Effector CD4-positive, alpha-beta T cell (primary cell): Measurements from ENCODE around the gene DPPA5. TPM values are rescaled to one million over a fixed set of nuclear protein-coding genes. Genes with fewer than 3 reads are reported as not detected.
A peak's percentile ranks its signal among the peaks of the same experiment; 100 is the strongest.
"Not testable (repeated sequence)": the region's sequence is repeated elsewhere in the genome, so short reads cannot be mapped to it uniquely, and the experiment has no call there.

ENCODE experiments used
- DNase-seq: peaks from one replicate; pipeline ENCODE4 v3.0.0-alpha.2; 2020
- total RNA-seq: gene quantifications from one replicate; lab custom pipeline; 2026; lab: John Stamatoyannopoulos, UW

DPPA5 gene, protein sequence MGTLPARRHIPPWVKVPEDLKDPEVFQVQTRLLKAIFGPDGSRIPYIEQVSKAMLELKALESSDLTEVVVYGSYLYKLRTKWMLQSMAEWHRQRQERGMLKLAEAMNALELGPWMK
- total RNA-seq: not detected

DNA sequence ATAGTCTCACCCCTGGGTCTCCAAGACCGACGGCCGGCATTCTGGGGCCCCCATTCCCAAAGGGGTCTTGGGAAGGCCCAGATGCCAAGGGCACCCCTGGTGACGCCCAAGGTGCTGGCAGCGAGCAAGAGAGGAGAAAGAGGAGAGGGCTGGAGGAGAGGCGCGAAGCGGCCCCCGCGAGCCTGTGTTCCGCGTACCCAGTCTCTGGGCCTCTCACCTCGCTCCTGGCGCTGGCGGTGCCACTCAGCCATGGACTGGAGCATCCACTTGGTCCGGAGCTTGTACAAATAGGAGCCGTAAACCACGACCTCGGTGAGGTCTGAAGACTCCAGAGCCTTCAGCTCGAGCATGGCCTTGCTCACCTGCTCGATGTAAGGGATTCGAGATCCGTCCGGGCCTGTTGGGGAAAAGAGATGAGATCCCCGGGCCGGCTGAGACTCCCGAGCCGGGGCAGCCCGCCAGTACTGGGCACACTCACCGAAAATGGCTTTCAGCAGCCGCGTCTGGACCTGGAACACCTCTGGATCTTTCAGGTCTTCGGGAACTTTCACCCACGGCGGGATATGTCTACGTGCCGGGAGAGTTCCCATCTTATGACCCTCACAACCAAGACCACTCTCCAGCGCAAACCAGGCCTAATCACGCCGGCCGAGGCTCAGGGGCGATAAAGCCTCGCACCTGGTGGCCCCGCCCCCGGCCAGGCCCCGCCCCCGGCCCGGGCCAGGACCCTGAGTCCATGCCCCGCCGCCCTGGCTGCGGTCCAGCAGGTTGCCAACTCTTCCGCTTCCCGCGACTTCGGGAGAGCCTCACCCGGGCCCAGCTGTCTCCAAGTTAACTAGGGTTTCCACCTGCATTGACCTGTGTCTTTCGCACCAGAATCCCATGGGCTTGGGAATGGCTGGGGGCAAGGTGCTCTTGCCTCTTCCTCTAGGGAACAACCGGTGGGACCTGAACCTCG, at the start of gene DPPA5:
DPPA5 (minus strand) TSS at position 641 of the 958 bp plus-strand sequence; CDS start at position 590, 51 bp downstream.
- no peak for DNase-seq

DNA sequence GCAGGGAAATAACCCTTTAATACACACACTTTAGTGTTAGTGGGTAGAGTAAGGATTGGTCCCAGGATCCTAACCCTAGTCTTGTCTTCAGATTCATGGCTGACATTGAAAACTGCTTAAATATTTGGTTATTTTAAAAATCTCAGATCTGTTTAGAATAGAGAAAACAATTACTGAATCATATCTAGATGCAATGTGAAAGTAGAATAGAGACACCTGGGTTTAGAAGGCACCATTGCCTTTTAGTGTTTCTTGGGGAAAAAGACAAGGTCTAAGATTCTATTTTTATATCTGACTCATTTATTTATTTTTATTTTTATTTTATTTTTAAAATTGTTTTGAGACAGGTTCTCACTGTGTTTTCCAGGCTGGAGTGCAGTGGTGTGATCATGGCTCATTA, 46.6 kb upstream of the DPPA5 start:
- no peak for DNase-seq

DNA sequence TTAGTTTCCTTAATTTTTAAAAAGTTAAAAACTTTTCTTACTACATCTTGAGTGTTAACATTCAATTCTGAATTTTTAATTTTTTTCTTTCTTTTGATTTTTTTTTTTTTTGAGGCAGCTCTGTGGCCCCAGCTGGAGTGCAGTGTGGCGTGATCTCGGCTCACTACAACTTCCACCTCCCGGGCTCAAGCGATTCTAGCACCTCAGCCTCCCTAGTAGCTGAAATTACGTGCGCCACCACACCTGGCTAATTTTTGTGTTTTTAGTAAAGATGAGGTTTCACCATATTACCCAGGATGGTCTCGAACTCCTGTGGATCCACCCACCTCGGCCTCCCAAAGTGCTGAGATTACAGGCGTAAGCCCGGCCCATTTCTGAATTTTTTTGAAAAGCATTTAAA, 41.8 kb upstream of the DPPA5 start:
- no peak for DNase-seq

DNA sequence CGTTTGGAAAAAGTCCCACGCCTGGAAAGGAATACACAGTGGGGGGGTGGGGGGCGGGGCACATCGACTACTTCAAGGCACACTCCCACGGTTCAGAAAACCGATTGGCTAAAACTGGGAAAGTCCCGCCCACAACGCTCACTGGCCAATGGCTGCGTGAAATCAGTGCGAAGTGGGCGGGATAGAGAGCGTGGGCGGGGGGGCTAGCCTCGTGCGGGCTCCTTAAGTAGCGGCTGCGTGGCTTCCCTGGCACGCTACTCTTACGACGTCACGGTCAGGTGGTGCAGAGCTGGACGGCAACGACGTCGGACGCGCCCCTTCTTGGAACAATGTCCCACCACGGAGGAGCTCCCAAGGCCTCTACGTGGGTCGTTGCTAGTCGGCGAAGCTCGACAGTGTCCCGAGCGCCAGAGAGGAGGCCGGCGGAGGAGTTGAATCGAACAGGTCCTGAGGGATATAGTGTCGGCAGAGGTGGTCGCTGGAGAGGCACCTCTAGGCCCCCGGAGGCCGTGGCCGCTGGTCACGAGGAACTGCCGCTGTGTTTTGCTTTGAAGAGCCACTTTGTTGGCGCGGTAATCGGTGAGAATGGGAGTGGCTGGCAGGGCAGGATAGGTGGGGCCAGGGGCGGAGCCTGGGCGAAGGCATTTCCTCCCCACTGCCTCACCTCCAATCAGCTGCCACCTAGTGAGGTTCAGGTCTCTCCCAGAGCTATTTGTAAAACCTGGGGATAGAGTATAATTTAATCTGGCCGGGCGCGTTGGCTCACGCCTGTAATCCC, 40.7 kb upstream of the DPPA5 start, which contains the start of gene DDX43:
DDX43 (plus strand) TSS at position 252 of the 778 bp plus-strand sequence; CDS start at position 330, 78 bp downstream.
- DNase-seq: peak; percentile 2

DNA sequence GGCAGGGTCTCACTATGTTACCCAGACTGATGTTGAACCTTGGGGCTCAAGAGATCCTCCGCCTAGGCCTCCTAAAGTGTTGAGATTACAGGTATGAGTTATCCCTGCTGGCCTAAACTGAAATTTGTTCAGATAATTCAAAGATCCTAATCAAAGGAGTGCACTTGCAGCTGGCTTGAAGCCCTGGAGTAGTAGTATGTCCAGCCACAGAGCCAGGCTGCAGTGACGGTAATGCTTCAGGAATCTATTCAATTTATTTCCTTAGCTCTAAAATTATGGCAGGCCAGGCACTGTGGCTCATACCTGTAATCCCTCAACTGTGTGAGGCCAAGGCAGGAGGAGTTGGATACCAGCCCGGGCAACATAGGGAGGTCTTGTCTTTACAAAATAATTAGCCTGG, 39.2 kb upstream of the DPPA5 start:
- DNase-seq: no peak

DNA sequence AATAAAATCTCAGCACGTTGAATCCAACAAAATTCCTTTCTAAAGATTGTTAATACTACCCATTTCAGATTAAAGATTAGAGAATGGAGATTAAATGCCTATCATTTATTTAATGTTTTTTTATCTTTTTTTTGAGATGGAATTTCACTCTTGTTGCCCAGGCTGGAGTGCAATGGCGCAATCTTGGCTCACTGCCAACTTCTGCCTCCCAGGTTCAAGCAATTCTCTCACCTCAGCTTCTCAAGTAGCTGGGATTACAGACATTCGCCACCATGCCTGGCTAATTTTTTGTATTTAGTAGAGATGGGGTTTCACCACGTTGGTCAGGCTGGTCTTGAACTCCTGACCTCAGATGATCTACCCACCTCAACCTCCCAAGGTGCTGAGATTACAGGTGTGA, 38.1 kb upstream of the DPPA5 start:
- DNase-seq: not testable (repeated sequence)

DNA sequence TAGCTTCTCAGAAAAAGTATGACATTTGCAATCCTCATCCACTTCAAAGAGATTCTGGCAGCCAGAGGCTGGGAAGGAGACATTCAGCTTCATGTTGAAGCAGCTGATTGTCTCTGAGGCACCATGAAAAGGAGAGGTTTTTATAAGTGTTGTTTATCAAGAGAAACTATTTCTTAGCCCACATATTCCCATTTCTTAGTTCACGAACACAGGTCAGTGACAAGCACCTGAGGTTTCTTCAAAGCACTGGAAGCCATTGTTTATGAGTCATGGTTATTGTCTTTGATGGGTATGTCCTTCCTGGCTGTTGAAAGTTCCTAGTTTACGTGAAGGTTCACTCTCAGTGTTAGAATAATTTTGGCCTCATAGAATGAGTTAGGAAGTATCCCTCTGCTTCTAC, 37.6 kb upstream of the DPPA5 start:
- no peak for DNase-seq

DNA sequence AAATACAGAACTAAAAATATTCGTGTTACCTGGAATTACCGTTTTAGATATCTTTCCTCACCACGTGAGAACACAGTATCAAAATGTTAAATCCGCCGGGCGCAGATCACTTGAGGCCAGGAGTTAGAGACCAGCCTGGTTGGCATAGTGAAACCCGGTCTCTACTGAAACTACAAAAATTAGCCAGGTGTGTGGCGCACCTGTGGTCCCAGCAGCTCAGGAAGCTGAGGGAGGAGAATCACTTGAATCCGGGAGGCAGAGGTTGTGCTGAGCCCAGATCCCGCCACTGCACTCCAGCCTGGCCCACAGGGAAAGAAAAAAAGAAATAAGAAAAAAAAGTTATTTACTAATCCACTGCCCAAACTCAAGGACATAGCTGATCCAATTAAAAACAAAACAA, 35.8 kb upstream of the DPPA5 start:
- no peak for DNase-seq

DNA sequence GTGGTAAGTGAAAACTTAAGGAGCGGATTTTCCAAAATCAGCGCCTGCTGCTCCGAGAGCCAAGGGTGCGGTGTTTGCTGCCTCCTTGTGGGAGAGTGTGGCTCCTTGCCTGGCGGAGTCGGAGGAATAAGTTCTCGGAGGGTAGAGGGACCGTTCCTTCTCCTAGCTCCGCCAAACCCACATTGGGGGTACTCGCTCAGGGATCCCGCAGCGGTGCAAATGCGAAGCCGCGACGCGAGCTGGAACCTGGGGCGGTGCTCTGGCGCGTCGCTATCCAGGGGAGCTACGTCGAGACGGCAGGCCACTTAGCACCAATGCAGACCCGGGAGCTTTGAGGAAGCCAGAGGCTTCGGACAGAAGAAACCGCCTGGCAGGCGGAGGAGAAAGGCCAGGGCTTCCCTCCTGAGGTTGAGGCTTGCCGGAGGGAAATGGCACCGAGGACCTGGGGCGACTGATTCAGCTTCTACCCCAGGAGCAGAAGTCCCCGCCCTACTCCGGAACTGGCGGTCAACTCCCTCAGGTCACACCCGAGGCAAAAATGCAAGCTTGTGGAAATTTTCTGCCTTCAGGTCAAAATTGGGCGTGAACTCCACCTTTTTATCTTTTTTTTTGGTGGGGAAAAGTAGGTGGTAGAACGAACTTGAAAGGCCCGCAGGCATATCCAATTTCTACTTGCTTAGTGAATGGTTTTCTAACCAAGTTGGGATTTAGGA, 34.9 kb upstream of the DPPA5 start:
- DNase-seq: peak; percentile 26

DNA sequence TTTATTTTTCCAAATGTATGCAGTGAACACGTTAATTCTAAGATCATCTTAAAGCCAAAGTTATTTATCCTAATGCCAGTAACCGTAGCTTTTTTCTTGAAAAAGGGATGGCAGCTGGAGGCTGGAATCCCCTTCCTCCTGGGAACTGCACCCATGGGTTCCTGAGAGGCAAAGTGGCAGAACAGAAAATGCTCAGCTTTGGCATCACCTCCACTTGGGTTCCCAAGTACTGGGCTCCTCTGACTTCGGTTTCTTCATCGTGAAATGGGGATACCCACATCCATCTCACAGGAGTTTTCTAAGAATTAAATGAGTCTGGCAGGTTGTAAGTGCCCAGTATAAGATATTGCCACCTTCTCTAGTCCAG, 34.3 kb upstream of the DPPA5 start:
- no peak for DNase-seq

DNA sequence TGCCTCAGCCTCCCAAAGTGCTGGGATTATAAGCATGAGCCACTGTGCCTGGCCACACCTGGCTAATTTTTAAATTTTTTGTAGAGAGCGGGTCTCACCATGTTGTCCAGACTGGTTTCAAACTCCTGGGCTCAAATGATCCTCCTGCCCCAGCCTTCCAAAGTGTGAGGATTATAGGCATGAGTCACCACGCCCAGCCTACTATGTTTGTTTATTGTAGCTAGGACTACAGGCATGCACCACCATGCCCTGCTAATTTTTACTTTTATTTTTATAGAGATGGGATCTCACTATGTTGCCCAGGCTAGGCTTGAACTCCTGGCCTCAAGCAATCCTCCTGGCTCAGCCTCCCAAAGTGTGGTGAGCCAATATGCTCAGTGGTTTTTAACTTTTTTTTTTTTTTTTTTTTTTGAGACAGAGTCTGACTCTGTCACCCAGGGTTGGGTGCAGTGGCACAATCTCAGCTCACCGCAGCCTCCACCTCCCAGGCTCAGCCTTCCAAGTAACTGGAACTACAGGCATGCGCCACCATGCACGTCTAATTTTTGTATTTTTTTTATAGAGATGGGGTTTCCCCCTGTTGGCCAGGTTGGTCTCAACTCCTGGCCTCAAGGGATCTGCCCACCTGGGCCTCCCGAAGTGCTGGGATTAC, 28.5 kb upstream of the DPPA5 start:
- no peak for DNase-seq

DNA sequence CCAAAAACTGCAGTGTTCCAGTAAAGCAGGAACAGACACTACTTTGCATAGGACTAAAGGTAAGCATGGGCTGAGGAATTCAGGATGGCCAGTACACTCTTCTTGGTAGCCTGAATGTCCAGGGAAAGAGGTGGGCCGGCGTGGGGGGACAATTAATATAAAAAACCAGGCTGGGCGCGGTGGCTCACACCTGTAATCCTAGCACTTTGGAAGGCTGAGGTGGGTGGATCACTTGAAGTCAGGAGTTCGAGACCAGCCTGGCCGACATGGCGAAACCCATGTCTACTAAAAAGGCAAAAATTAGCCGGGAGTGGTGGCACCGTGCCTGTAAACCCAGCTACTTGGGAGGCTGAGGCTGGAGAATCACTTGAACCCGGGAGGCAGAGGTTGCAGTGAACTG, 27.5 kb upstream of the DPPA5 start:
- DNase-seq: not testable (repeated sequence)

DNA sequence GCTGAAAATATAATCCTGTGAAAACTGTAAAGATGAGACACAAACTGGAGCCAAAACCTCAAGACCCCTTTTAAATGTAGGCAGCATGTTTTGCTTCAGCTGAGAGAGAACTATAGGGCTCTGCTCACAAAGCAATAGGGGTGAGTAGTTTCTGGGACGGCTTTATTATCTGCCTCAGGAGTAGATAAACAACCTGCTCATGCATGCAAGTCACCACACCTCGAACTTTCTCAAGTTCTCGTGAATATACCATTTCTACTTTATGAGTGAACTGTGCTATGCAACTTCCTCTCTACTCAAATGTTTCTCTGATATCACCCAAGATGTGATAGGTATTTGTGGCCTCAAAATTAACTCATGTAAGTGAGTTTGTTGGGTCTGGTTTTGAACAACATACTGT, 23.1 kb upstream of the DPPA5 start:
- no peak for DNase-seq

DNA sequence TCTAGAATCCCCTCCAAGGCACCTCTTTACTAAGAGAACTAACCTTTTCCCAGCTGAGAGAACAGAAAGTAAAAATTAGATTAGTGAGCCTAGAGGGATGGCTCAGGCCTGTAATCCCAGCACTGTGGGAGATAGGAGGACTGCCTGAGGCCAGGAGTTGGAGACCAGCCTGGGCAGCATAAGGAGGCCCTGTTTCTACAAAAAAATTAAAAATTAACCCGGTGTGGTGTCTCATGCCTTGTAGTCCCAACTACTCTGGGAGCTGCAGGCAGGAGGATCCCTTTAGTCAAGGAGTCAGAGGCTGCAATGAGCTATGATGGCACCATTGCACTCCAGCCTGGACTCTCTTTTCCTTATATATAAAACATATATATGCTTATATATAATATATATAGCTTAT, 21.1 kb upstream of the DPPA5 start:
- no peak for DNase-seq

DNA sequence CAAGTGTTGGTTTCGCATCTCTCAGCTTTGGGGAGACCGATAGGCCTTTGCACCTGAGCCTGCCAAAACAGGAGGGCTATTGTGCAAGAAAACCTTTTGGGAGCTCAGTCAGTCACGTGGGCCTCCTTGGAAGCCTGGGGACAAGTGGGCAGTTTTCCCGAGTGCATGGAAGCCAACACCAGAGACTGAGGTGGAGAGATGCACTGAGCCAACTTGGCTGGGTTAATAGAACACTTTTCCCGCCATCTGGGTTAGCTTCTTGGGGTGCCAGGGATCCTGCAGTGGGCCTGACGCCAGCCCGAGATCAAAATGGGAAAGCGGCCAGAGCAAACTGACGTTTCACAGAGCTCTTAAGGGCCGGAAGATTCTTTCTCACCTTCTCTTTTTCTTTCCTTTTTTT, 18.4 kb upstream of the DPPA5 start:
- DNase-seq: no peak

DNA sequence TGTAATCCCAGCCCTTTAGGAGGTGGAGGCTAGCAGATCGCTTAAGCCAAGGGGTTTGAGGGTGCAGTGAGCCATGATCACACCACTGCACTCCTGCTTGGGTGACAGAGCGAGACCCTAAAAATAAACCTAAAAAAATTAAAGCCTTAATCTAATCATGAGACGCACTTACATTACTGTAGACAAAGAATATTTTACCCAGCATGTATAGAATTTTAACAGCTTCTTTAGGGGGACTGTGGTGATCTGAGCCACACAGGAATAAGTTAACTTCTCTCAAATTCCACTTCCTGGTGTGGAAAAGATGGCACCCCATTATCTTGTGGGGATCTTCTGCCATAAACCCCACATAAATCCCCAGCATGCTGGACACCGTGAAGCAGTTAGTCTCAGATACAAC, 17.9 kb upstream of the DPPA5 start:
- DNase-seq: no peak

DNA sequence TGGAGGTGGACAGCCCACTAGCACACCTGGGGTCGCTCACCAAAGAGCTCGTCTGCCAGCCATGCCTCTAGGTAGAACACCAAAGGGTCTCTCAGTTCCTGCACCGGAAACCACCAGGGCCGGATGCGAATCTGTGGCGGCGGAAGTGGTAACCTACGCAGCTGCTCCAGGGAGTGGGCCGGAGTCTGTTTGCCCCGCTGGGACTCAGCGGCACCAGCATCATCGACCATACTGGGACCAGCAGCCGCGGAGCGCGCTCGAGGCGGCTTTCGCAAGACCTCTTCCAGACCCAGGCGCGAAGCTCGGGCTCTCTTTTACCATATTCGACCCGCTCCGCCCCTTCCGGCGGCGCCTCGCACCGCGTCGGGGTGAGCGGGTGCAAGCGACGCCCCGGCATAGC, 15.5 kb upstream of the DPPA5 start, which contains the start of gene OOEP:
OOEP (minus strand) TSS at position 335 of the 400 bp plus-strand sequence; CDS start at position 230, 105 bp downstream.
- DNase-seq: no peak

DNA sequence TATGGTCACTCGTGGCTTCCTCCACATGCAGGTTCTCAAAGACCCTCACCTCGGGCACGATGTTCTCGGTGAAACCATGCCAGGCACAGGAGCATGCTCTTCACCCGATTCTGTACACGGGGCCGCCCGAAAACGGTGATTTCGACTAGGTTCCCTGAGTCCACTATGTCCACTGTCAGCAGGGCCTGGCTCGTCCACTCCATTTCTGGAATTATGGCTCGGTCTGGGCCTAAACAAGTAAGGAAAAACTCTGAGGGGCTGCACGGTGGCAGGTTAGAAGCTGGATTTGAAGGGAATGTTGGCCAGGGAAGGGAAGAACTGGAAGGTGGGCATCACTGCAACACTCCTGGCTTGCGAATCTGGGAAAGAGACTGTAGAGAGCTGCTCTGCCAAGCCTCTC, 15.1 kb upstream of the DPPA5 start:
- no peak for DNase-seq

DNA sequence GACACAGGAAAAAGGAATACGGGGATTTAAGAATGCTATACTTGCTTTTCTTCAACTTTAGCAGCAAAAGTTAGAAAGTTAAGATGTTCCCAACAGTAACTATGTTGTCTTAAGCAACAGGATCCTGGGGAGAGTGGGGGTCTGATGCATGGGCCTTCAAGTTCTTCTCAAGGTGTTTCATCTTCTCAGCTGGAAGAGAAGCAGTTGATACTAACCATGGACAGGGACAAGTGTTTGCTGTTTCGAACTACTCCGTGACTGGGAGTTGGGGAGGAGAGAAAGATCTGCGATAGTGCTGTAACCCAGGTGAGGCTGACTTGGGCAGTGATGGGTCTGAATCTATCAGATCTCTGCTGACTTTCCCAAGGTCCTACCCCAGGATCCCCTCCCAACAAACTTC, 14.6 kb upstream of the DPPA5 start:
- DNase-seq: no peak

DNA sequence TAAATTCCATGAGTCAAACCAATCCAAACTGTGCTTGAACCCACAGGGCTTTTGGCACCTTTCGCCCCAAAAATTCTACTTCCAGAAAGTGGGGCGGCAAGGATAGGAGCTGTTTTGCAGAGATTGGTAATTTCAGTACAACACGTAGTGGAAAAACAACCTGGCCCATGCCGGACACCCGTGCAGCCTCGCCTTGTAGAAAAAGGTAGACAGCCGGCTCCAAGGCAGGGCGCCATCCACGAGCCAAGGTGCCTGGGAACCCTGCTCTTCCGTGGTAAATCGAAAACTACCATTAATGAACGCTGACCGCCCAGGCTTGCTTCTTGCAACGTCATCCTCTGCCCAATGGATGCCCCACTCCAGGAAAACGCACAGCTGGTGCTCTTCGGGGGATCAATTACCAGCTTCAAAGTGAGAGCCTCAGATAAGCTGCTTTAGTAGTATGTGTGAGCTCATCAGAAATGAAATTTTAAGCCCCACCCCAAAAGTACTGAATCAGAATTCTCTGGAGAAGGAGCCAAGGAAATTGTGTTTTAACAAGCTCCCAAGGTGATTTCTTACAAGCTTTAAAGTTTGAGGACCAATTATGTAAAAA, 13.8 kb upstream of the DPPA5 start:
- no peak for DNase-seq

DNA sequence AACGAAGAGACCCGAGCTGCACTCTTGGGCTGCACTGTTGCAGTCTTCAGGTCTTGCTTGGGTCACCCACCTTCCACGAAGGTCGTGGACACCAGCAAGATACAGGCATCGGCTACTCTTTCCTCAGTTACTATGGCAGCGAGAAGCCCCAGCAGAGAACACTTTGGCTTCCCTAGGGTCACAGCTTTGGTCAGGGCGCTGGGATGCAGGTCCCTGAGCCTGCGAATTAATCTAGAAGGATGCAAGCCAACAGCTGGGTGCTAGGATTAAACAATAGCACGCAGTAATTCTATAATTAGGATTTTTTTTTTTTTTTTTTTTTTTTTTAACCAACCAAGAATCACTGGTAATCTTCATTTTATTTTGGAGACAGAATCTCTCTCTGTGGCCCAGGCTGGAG, 10.5 kb upstream of the DPPA5 start:
- DNase-seq: no peak

DNA sequence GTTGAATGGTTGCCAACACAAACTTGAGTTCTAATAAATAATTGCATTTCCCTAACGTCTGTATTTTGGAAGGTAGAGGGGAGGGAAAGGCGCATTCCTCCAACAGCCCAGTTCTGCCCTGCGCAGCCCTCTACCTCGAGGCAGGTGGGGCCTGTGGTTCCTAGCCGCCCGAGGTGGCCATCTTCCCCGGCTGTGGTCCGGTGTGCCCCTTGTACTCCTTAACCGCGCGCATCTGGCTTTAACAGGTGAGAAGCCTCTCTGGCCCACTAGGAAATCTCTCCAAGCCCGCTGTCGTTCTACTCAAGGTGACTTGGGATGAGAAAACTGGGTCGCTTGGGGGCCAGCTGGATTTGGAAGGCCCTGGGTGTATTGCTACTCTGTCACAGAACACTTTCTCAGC, 10.0 kb upstream of the DPPA5 start:
- no peak for DNase-seq
